HepG2 (cell line): Measurements from ENCODE around the gene HSP90AB1. TPM values are rescaled to one million over a fixed set of nuclear protein-coding genes. Genes with fewer than 3 reads are reported as not detected.

Experiments used
- AGO2 ChIP-seq: fragments of 200-400 bp; formaldehyde crosslinking; optimal IDR thresholded peaks from 2 replicates; pipeline ENCODE3; 2017; ENCODE audit warnings: mild to moderate bottlenecking, low read depth, low read length, moderate library complexity
- ERF ChIP-seq: IDR thresholded peaks from 2 replicates; pipeline ENCODE4 v1.6.1; 2018; ENCODE audit warnings: missing biosample characterization, missing genetic modification reagents
- KLF12 ChIP-seq: sonication (generic); formaldehyde crosslinking; IDR thresholded peaks from 2 replicates; pipeline ENCODE4 v1.4.0; 2020; ENCODE audit warnings: missing genetic modification reagents, borderline replicate concordance
- MTF2 ChIP-seq: sonication (generic); formaldehyde crosslinking; IDR thresholded peaks from 2 replicates; pipeline ENCODE4 v1.5.0; 2020; ENCODE audit warnings: missing genetic modification reagents, borderline replicate concordance
- SMARCE1 ChIP-seq: fragments of 450-650 bp; IDR thresholded peaks from 2 replicates; pipeline ENCODE4 v1.6.1; 2017; ENCODE audit warnings: borderline replicate concordance
- ZFP36L2 ChIP-seq: sonication (generic); formaldehyde crosslinking; IDR thresholded peaks from 2 replicates; pipeline ENCODE4 v1.4.0; 2020; ENCODE audit warnings: missing genetic modification reagents
- ZNF263 ChIP-seq: sonication (generic); formaldehyde crosslinking; IDR thresholded peaks from 2 replicates; pipeline ENCODE4 v1.4.0; 2020; ENCODE audit warnings: missing genetic modification reagents
- ZNF572 ChIP-seq: sonication (generic); formaldehyde crosslinking; IDR thresholded peaks from 2 replicates; pipeline ENCODE4 v1.5.1; 2020; ENCODE audit warnings: mild to moderate bottlenecking, missing genetic modification reagents
- ZNF577 ChIP-seq: sonication (generic); formaldehyde crosslinking; IDR thresholded peaks from 2 replicates; pipeline ENCODE4 v1.4.0; 2020; ENCODE audit warnings: mild to moderate bottlenecking, low read depth, missing genetic modification reagents, borderline replicate concordance
- ZSCAN30 ChIP-seq: sonication (generic); formaldehyde crosslinking; IDR thresholded peaks from 2 replicates; pipeline ENCODE4 v1.5.0; 2020; ENCODE audit warnings: mild to moderate bottlenecking, missing genetic modification reagents
- ZSCAN31 ChIP-seq: sonication (generic); formaldehyde crosslinking; IDR thresholded peaks from 2 replicates; pipeline ENCODE4 v1.5.0; 2020; ENCODE audit warnings: low read depth, mild to moderate bottlenecking, missing genetic modification reagents
- polyA plus RNA-seq, 8 experiments: library from polyadenylated mRNA; depleted of rRNA in 3 of 8; stranded (reverse) in 7 of 8; unstranded in 1 of 8; fragments of >200 nt; fragmentation: Illumina TruSeq in 4 of 8; extraction: Trizol in 4 of 8; gene quantifications; 2 replicates each; pipeline versions ENCODE4 v1.2.1 to v1.2.3, GENCODE V29; 2011 to 2016; ENCODE audit warnings: low read depth in 4 of 8, missing spikeins in 1 of 8, mixed read lengths in 1 of 8; ENCODE audit not compliant: insufficient read depth in 1 of 8
- total RNA-seq, 5 experiments: library from RNA; depleted of rRNA; stranded (reverse); fragments of >200 nt; fragmentation: Illumina TruSeq; extraction: Trizol; gene quantifications; 2 replicates each; pipeline ENCODE4 v1.2.3, GENCODE V29; 2016; ENCODE audit warnings: low read depth in 1 of 5
- TF ChIP-seq, protein P1 (sequence below): sonication (generic); formaldehyde crosslinking; IDR thresholded peaks from 2 replicates; pipeline ENCODE4 v1.4.0; 2020; ENCODE audit warnings: missing genetic modification reagents
- TF ChIP-seq, protein P2 (sequence below): sonication (generic); formaldehyde crosslinking; IDR thresholded peaks from 2 replicates; pipeline ENCODE4 v1.4.0; 2020; ENCODE audit warnings: missing genetic modification reagents
- TF ChIP-seq, protein P3 (sequence below): sonication (generic); formaldehyde crosslinking; IDR thresholded peaks from 2 replicates; pipeline ENCODE4 v1.5.0; 2020; ENCODE audit warnings: missing genetic modification reagents
- TF ChIP-seq, protein P4 (sequence below): sonication (generic); formaldehyde crosslinking; IDR thresholded peaks from 2 replicates; pipeline ENCODE4 v1.8.1; 2023; ENCODE audit warnings: mild to moderate bottlenecking, missing genetic modification reagents
- TF ChIP-seq, protein P5 (sequence below): sonication (generic); formaldehyde crosslinking; IDR thresholded peaks from 2 replicates; pipeline ENCODE4 v1.5.0; 2020; ENCODE audit warnings: mild to moderate bottlenecking, missing genetic modification reagents

HSP90AB1 gene
- total and polyA plus RNA-seq, 2 of the 13 experiments (the other 11 are each of a cell fraction or from before 2014, with no cell fraction given), result 1,325 to 1,472 TPM

DNA sequence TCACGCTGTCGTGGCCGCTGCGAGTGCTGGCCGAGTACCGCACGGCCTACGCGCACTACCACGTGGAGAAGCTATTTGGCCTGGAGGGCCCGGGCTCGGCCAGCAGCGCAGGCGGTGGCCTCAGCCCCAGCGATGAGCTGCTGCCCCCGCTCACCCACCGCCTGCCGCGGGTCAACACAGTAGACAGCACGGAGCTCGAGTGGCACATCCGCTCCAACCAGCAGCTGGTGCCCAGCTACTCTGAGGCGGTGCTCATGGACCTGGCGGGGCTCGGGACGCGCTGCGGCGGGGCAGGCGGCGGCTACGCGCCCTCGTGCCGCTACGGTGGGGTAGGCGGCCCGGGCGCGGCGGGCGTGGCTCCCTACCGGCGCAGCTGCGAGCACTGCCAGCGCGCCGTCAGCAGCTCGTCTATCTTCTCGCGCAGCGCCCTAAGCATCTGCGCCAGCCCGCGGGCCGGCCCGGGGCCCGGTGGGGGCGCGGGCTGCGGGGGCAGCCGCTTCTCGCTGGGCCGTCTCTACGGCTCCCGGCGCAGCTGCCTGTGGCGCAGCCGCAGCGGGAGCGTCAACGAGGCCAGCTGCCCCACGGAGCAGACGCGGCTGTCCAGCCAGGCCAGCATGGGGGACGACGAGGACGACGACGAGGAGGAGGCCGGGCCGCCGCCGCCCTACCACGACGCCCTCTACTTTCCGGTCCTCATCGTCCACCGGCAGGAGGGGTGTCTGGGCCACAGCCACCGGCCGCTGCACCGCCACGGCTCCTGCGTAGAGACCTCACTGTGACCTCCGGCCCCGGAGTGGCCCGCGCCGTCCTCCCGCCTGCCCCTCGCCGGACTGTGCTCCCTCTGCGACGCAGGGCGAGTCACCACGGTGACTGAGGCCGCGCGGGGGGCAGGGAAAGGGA lies 29.1 kb downstream of the HSP90AB1 start (continued):
- TF ChIP-seq, protein P1, sequence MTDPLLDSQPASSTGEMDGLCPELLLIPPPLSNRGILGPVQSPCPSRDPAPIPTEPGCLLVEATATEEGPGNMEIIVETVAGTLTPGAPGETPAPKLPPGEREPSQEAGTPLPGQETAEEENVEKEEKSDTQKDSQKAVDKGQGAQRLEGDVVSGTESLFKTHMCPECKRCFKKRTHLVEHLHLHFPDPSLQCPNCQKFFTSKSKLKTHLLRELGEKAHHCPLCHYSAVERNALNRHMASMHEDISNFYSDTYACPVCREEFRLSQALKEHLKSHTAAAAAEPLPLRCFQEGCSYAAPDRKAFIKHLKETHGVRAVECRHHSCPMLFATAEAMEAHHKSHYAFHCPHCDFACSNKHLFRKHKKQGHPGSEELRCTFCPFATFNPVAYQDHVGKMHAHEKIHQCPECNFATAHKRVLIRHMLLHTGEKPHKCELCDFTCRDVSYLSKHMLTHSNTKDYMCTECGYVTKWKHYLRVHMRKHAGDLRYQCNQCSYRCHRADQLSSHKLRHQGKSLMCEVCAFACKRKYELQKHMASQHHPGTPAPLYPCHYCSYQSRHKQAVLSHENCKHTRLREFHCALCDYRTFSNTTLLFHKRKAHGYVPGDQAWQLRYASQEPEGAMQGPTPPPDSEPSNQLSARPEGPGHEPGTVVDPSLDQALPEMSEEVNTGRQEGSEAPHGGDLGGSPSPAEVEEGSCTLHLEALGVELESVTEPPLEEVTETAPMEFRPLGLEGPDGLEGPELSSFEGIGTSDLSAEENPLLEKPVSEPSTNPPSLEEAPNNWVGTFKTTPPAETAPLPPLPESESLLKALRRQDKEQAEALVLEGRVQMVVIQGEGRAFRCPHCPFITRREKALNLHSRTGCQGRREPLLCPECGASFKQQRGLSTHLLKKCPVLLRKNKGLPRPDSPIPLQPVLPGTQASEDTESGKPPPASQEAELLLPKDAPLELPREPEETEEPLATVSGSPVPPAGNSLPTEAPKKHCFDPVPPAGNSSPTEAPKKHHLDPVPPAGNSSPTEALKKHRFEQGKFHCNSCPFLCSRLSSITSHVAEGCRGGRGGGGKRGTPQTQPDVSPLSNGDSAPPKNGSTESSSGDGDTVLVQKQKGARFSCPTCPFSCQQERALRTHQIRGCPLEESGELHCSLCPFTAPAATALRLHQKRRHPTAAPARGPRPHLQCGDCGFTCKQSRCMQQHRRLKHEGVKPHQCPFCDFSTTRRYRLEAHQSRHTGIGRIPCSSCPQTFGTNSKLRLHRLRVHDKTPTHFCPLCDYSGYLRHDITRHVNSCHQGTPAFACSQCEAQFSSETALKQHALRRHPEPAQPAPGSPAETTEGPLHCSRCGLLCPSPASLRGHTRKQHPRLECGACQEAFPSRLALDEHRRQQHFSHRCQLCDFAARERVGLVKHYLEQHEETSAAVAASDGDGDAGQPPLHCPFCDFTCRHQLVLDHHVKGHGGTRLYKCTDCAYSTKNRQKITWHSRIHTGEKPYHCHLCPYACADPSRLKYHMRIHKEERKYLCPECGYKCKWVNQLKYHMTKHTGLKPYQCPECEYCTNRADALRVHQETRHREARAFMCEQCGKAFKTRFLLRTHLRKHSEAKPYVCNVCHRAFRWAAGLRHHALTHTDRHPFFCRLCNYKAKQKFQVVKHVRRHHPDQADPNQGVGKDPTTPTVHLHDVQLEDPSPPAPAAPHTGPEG (CRISPR knock-in tag), result peak; percentile 87
- TF ChIP-seq, protein P2, sequence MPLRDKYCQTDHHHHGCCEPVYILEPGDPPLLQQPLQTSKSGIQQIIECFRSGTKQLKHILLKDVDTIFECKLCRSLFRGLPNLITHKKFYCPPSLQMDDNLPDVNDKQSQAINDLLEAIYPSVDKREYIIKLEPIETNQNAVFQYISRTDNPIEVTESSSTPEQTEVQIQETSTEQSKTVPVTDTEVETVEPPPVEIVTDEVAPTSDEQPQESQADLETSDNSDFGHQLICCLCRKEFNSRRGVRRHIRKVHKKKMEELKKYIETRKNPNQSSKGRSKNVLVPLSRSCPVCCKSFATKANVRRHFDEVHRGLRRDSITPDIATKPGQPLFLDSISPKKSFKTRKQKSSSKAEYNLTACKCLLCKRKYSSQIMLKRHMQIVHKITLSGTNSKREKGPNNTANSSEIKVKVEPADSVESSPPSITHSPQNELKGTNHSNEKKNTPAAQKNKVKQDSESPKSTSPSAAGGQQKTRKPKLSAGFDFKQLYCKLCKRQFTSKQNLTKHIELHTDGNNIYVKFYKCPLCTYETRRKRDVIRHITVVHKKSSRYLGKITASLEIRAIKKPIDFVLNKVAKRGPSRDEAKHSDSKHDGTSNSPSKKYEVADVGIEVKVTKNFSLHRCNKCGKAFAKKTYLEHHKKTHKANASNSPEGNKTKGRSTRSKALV (CRISPR knock-in tag), result peak; percentile 90
- TF ChIP-seq ZNF263 (CRISPR knock-in tag), result peak; percentile 99
- TF ChIP-seq MTF2 (CRISPR knock-in tag), result peak; percentile 83
- TF ChIP-seq ZSCAN31, result 0 out of 2 replicates have a peak, but pooled peaks have one; percentile 40
- no peak for TF ChIP-seq AGO2
- TF ChIP-seq, protein P3, sequence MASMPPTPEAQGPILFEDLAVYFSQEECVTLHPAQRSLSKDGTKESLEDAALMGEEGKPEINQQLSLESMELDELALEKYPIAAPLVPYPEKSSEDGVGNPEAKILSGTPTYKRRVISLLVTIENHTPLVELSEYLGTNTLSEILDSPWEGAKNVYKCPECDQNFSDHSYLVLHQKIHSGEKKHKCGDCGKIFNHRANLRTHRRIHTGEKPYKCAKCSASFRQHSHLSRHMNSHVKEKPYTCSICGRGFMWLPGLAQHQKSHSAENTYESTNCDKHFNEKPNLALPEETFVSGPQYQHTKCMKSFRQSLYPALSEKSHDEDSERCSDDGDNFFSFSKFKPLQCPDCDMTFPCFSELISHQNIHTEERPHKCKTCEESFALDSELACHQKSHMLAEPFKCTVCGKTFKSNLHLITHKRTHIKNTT (CRISPR knock-in tag), result no peak
- TF ChIP-seq ZNF572, result no peak
- peak; percentile 74; the same call in 1 of the 2 replicates for TF ChIP-seq KLF12 (CRISPR knock-in tag)
- TF ChIP-seq, protein P4, sequence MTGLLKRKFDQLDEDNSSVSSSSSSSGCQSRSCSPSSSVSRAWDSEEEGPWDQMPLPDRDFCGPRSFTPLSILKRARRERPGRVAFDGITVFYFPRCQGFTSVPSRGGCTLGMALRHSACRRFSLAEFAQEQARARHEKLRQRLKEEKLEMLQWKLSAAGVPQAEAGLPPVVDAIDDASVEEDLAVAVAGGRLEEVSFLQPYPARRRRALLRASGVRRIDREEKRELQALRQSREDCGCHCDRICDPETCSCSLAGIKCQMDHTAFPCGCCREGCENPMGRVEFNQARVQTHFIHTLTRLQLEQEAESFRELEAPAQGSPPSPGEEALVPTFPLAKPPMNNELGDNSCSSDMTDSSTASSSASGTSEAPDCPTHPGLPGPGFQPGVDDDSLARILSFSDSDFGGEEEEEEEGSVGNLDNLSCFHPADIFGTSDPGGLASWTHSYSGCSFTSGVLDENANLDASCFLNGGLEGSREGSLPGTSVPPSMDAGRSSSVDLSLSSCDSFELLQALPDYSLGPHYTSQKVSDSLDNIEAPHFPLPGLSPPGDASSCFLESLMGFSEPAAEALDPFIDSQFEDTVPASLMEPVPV (CRISPR knock-in tag), result no peak
- no peak for TF ChIP-seq ZNF577 (CRISPR knock-in tag)
- no peak for TF ChIP-seq SMARCE1
- no peak for TF ChIP-seq ZFP36L2 (CRISPR knock-in tag)
- peak; percentile 35; the same call in 1 of the 2 replicates for TF ChIP-seq ERF (CRISPR knock-in tag)
- TF ChIP-seq ZSCAN30 (CRISPR knock-in tag), result no peak
- TF ChIP-seq, protein P5, sequence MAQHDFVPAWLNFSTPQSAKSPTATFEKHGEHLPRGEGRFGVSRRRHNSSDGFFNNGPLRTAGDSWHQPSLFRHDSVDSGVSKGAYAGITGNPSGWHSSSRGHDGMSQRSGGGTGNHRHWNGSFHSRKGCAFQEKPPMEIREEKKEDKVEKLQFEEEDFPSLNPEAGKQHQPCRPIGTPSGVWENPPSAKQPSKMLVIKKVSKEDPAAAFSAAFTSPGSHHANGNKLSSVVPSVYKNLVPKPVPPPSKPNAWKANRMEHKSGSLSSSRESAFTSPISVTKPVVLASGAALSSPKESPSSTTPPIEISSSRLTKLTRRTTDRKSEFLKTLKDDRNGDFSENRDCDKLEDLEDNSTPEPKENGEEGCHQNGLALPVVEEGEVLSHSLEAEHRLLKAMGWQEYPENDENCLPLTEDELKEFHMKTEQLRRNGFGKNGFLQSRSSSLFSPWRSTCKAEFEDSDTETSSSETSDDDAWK, result no peak
